Heart left ventricle (tissue), 13 donors: ENCODE measurements around the gene CHAD.

Experiments
- POLR2A ChIP-seq, 2 donors: fragments of 450-650 bp; IDR thresholded peaks; one replicate each; pipeline ENCODE4 v1.6.1; 2017; ENCODE audit warnings: antibody characterized with exemption in 2 of 2, mild to moderate bottlenecking in 2 of 2, moderate library complexity in 2 of 2
- TF ChIP-seq, protein P1 (sequence below), 12 donors: fragments of 200-600 bp; sonication (generic) in 4 of 12; IDR thresholded peaks; one replicate each; pipeline versions ENCODE4 v1.5.0 to v1.8.0; 2018 to 2022; ENCODE audit warnings: antibody characterized with exemption in 12 of 12, mild to moderate bottlenecking in 5 of 12
- donor health status: ischemic (EF 13 %, LVEDD 7.1; RV severe dilation, severe dysfunction).
- donor health status: DM: no; HTN: yes; CAD: no.
- donor health status: DM: no; HTN: no; CAD: no.
- donor health status: ischemic (EF 25% LVEDD 6.9; RV normal size, moderate dysfunction).
- donor health status: ischemic (EF 25% LVEDD 5.7; RV mildly dilated, moderate dysfunction).
- donor health status: ischemic (EF 35%, LVEDD 5.7; RV mildly dilated, moderate dysfunction).
- donor health status: nonischemic (EF 11% LVEDD 7.7; RV severe dilation, severe dysfunction).
- donor health status: DM: yes; HTN: yes; CAD: no.
- donor health status: PGD.
- donor health status: ischemic (EF 29% LVEDD 5.4; RV normal size, mild dysfunction).
- donor health status: nonischemic (EF 23%, LVEDD 6.1; RV moderate dilation, normal function).

DNA sequence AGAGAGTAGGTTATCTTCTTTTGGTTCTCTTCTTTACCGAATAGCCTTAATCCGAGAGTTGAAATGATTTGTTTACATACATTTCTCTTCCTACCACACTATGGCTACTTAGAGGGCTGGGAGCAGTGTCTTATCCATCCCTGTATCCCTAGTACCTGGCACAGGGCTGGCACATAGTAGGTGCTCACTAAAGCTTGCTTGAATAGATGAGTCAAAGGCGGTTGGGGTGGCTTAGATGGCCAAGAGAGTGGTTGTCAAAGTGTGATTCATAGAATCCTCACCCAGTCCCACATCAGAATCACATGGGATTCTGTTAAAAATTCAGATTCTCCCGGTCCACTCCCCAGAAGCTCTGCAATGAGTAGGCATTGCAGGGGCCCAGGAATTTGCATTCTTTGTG is 11.1 kb downstream of the CHAD start:
- TF ChIP-seq, protein P1, sequence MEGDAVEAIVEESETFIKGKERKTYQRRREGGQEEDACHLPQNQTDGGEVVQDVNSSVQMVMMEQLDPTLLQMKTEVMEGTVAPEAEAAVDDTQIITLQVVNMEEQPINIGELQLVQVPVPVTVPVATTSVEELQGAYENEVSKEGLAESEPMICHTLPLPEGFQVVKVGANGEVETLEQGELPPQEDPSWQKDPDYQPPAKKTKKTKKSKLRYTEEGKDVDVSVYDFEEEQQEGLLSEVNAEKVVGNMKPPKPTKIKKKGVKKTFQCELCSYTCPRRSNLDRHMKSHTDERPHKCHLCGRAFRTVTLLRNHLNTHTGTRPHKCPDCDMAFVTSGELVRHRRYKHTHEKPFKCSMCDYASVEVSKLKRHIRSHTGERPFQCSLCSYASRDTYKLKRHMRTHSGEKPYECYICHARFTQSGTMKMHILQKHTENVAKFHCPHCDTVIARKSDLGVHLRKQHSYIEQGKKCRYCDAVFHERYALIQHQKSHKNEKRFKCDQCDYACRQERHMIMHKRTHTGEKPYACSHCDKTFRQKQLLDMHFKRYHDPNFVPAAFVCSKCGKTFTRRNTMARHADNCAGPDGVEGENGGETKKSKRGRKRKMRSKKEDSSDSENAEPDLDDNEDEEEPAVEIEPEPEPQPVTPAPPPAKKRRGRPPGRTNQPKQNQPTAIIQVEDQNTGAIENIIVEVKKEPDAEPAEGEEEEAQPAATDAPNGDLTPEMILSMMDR (IDR thresholded peaks at IDR 0.05) = no peak
- TF ChIP-seq POLR2A (IDR thresholded peaks at IDR 0.05) = no peak
